GM18508 (cell line): ENCODE measurements around the gene GNL1.

Experiments used
- ATAC-seq: cut with Tn5 transposase; IDR thresholded peaks from one replicate; pipeline ENCODE4 v1.9.1; 2021; ENCODE audit warnings: moderate number of reproducible peaks; ENCODE audit not compliant: insufficient read depth, unreplicated experiment

The GNL1 gene

DNA sequence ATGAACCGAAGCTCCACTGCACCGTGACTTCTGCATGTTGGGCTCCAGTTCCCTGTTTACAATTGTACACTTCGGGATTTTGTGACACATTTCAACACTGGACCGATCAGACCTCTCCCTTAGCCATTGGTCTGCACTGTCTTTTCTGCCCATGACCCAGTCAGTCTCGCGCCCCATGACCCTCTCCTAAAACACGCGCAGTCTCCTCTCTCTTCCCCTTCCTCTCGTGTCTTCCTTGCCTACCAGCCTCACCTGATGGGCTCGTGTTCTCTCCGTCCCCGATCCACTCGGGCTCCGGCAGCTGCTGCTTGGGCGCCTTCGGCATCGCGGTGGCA lies 14.4 kb upstream of the GNL1 start:
- ATAC-seq = peak; percentile 10

- ATAC-seq = no peak
Observed at GRCh38 chr6:30570263-30570662, 14.0 kb upstream of the GNL1 start.

DNA sequence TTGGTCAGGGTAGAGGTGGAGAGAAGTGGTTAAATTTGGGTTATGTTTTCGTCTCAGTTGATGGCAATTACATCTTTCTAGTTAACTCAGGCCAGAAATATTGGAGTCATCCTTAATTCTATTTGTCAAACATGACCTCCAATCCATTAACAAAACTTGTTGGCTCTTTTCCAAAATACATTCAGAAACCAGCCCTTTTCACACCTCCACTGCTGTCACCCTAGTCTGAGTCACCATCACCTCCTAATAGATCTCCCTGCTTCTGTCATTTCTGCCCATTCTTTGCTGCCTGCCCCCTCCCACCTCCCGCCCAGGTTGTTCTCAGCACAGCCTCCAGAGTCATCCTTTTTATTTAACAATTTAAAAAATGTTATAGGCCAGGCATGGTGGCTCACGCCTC lies 12.0 kb upstream of the GNL1 start:
- ATAC-seq = no peak

DNA sequence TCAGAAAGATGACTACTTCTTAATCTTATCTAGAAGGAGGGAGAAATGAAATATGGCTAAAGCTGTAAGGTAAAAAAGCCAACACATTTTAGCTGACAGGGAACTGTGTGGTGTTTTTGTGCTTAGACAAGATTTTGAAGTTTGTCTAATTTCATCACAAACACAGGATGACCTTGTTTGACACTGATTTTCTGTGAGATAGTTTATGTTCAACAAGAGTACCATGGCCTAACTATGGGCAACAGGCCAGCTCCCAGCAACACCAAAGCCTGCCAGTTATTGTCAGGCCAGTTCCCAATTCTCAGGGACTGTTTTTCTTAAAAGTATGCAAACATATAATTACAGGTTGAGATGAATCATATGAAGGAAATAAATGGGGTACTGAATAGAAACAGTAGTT lies 9.5 kb upstream of the GNL1 start:
- ATAC-seq = no peak

GRCh38 chr6:30564114-30564513 lies 7.8 kb upstream of the GNL1 start:
- no peak for ATAC-seq

GRCh38 chr6:30562470-30563425 lies 6.5 kb upstream of the GNL1 start:
- ATAC-seq = no peak

- ATAC-seq = no peak
Observed at GRCh38 chr6:30560930-30561329, 4.6 kb upstream of the GNL1 start.

- ATAC-seq = no peak
Observed at GRCh38 chr6:30557683-30557981, 1.3 kb upstream of the GNL1 start.

GRCh38 chr6:30556906-30557682 lies 805 bp upstream of the GNL1 start, which contains the start of gene PRR3:
Gene PRR3 (plus strand): TSS chr6:30557295. CDS start chr6:30557345, 50 bp downstream.
- ATAC-seq = peak; percentile 53

GRCh38 chr6:30555816-30556065 lies 548 bp downstream of the GNL1 start:
- no peak for ATAC-seq

DNA sequence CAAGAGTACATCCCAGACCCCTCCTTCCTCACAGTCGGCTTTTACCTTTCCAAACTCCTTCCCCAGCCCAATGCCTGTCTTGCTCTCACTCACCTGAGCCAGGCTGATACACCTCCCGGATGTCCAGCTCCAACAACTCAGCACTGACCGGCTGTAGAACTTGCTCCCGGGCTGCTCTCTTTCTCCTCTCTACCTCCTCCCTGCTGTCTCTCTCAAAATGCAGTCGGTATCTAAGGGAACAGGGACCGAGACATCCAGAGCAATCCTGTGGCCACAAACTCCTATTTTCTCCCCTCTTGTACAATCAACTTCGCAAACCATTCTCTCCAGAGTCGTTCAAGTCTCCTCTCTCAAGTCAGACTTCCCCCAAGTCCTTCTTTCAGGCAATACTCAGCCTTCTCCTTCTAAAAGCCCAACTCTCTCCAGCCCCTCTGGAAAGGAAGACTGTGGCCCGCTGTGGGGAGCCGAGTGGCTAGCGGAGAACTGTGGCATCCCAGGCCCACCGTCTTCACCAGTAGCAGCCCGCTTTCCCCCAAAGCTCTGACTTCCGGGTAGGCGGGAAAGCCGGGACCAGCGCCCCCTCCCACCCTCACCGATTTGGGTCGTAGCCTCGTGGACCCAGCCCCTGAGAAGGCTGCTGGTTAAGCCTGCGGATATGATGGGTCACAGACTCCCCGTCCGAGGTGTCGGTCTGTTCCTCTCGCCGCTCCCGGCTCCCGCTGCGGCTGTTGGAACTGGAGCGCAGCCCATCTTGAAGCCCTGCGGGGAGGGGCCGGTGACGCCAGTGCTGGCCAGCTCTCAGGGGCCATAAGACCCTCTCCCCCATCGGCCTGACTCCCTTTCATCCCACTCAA lies 1.1 kb downstream of the GNL1 start:
- ATAC-seq = no peak

- no peak for ATAC-seq
Observed at GRCh38 chr6:30554404-30554803, 1.9 kb downstream of the GNL1 start.

DNA sequence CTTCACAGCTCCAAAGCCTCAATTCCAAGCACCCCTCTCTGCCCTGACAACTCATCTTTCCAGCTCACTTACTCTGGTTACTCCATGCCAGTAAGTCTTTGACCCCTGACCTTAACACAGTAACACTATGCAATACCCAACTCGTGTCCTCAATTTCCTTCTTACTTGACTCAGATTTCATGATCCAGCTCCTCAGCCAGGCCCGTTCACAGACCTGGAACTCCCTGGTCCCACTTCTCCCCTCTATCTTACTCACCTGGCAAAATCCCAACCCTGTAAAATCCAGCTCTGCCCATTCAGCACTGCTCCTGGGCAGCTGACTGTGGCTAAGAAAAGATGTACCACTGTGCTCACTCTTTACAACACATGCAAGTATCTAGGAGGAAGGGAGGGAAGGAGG lies 7.9 kb downstream of the GNL1 start:
- no peak for ATAC-seq

DNA sequence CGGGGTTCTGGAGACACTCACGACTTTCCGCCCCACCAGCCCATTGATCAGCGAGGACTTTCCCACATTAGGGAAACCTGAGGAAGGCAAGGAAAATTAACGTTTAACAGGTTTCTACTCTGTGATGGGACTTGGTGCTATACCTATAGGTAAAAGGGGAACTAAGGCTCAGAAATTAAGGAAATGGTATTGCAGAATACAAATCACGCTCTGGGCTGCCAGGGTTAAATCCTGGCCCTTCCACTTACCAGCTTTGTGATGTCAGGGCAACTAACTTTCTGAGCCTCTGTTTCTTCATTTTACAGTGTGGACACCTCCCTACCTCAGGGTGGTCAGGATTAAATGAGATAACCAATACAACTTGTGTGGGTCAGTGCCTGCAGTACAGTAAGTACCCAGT lies 8.8 kb downstream of the GNL1 start:
- ATAC-seq = no peak

DNA sequence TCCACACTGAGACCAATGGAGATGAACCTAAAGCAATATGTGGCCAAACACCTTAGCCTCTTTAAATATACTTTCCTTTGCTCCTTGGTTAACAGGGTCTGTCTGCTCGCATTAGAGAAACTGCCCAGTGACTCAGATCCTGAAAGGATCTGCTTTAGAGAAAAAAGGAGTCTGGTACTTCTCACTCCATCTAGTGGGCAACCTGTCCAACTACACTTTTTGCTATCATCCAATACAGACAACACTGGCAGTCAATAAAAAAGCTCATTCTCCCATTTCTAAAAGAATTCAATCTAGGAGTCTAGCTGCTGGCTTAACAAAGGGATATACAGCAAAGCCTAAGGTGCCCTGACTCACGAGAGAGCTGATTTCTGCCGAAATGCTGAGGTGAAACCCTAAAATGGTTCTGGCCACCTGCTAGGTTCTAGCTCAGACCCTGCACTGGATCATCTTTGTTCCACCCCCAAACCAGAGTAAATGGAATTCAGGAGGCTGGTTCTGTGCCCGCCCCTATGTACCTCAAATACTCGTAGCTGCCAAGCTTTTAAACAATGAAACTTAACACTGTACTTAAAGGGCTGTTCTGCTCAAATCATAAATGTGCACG lies 11.5 kb downstream of the GNL1 start:
- ATAC-seq = no peak

GRCh38 chr6:30543821-30544220 lies 12.5 kb downstream of the GNL1 start:
- no peak for ATAC-seq

GRCh38 chr6:30542915-30543314 lies 13.4 kb downstream of the GNL1 start:
- no peak for ATAC-seq

- no peak for ATAC-seq
Observed at GRCh38 chr6:30542404-30542725, 13.9 kb downstream of the GNL1 start.

DNA sequence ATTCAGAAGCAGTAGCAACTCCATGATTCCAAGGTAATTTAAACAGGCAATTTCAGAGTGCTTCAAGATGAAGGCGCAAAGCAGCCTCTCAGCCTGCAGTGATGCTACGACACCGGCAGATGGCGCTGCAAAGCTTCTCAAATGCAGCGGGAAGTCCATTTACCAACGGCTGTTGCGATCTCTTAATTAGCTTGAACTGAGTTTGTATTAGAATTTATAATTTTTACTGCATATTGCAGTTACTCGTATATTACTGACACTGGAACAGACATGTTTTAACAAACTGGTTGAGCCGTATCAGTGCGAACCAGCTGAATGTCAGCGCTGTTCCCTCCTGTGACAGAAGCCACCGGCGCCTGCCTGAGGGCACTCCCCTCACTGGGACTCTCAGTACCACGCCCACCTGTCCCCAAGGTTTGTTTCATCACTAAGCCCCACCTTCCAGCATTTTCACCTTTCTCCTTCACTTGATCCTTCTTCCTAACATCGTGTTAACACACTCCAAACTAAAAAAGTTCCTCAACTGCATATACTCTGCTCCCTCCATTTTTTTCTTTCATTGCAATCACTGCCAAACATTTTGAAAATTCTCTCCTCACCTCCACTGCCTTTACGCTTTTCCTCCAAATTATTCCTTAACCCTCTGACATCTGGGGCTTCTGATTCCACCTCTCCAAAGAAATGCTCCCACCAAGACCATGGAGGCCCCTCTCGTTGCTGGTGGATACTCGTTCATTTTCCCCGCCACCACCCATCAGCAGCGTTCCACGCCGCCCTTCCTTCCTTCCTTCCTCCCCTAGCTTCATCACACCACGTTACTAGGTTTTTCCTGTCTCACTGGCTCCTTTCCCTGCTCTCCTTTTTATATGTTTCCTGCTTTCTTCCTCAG lies 14.5 kb downstream of the GNL1 start:
- ATAC-seq = no peak

- no peak for ATAC-seq
Observed at GRCh38 chr6:30537931-30538330, 18.4 kb downstream of the GNL1 start.
